Heart left ventricle (tissue), 13 donors: Measurements from ENCODE around the gene ZC3H18.

Experiments
- POLR2A ChIP-seq, 2 donors: fragments of 450-650 bp; IDR thresholded peaks; one replicate each; pipeline ENCODE4 v1.6.1; 2017; ENCODE audit warnings: antibody characterized with exemption in 2 of 2, mild to moderate bottlenecking in 2 of 2, moderate library complexity in 2 of 2
- TF ChIP-seq, protein P1 (sequence below), 12 donors: fragments of 200-600 bp; sonication (generic) in 4 of 12; IDR thresholded peaks; one replicate each; pipeline versions ENCODE4 v1.5.0 to v1.8.0; 2018 to 2022; ENCODE audit warnings: antibody characterized with exemption in 12 of 12, mild to moderate bottlenecking in 5 of 12
- donor health status: ischemic (EF 13 %, LVEDD 7.1; RV severe dilation, severe dysfunction).
- donor health status: DM: no; HTN: yes; CAD: no.
- donor health status: DM: no; HTN: no; CAD: no.
- donor health status: ischemic (EF 25% LVEDD 6.9; RV normal size, moderate dysfunction).
- donor health status: ischemic (EF 25% LVEDD 5.7; RV mildly dilated, moderate dysfunction).
- donor health status: ischemic (EF 35%, LVEDD 5.7; RV mildly dilated, moderate dysfunction).
- donor health status: nonischemic (EF 11% LVEDD 7.7; RV severe dilation, severe dysfunction).
- donor health status: DM: yes; HTN: yes; CAD: no.
- donor health status: PGD.
- donor health status: ischemic (EF 29% LVEDD 5.4; RV normal size, mild dysfunction).
- donor health status: nonischemic (EF 23%, LVEDD 6.1; RV moderate dilation, normal function).

DNA sequence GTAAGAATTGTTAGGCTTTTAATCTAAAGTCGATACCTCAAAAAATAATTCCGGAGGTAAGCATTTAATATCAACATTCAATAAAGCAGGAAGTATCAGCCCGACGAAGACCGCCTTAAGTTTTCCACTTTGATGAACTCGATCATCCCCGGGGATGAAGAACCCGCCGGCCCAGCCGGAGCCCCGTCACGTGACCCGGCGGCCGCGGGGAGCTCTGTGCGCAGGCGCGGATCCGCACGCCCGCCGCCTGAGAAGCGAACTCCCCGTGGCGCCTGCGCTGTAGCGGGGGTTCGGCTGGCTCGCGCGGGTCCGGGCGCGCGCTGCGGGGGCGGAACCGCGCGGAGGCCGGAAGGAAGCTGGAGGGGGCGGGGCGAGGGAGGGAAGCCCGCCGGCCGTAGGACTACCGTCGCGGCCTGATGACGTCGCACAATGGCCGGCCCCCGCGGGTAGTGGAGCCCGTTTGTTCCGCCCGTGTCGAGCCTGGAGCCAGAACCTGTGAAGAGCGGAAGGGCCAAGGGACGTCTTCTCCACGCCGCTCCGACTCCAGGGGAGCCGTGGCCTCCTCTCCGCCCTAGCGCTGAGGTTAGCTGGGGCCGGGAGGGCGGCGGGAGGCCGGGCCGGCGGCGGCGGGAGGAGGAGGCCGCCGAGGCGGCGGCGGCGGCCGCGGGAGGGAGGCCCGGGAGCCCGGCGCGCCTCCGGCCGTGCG lies at the start of gene ZC3H18:
- TF ChIP-seq, protein P1, sequence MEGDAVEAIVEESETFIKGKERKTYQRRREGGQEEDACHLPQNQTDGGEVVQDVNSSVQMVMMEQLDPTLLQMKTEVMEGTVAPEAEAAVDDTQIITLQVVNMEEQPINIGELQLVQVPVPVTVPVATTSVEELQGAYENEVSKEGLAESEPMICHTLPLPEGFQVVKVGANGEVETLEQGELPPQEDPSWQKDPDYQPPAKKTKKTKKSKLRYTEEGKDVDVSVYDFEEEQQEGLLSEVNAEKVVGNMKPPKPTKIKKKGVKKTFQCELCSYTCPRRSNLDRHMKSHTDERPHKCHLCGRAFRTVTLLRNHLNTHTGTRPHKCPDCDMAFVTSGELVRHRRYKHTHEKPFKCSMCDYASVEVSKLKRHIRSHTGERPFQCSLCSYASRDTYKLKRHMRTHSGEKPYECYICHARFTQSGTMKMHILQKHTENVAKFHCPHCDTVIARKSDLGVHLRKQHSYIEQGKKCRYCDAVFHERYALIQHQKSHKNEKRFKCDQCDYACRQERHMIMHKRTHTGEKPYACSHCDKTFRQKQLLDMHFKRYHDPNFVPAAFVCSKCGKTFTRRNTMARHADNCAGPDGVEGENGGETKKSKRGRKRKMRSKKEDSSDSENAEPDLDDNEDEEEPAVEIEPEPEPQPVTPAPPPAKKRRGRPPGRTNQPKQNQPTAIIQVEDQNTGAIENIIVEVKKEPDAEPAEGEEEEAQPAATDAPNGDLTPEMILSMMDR (IDR thresholded peaks at IDR 0.05) = no peak
- peak in 1 of 2 donors; percentile 75 for TF ChIP-seq POLR2A (IDR thresholded peaks at IDR 0.05)
